GM21390 (cell line): Measurements from ENCODE around the gene PRKRIP1.
A peak's percentile ranks its signal among the peaks of the same experiment; 100 is the strongest.
"Not testable (repeated sequence)": the region's sequence is repeated elsewhere in the genome, so short reads cannot be mapped to it uniquely, and the experiment has no call there.

ENCODE experiments used
- ATAC-seq: cut with Tn5 transposase; IDR thresholded peaks from one replicate; pipeline ENCODE4 v1.9.1; 2021; ENCODE audit not compliant: unreplicated experiment

PRKRIP1 gene, protein sequence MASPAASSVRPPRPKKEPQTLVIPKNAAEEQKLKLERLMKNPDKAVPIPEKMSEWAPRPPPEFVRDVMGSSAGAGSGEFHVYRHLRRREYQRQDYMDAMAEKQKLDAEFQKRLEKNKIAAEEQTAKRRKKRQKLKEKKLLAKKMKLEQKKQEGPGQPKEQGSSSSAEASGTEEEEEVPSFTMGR

GRCh38 chr7:102395873-102396709, at the start of gene PRKRIP1:
Gene PRKRIP1, plus strand, starts transcription at chr7:102396363. Its CDS starts 49 bp downstream, at chr7:102396412.
- peak; percentile 99 for ATAC-seq

GRCh38 chr7:102346983-102347382, 49.2 kb upstream of the PRKRIP1 start:
- not testable (repeated sequence) for ATAC-seq

DNA sequence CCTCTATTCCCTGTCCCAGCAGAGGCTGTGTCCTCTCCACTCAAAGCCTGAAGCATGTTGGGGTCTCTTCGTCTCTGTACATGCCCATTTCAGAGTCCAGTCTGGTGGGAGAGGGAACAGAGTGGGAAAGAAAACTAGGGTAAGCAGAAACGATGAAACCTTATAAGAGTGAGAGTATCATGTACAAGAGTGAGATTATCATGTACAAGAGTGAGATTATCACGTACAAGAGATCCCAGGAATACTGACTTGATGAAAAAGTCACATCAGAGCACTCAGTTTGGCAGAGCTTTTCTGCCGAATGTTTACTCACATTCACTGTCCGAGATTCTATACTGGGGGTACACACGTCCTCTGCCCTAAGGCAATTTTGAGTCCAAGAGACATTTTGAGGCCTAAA, 39.8 kb upstream of the PRKRIP1 start, which contains the start of gene SPDYE6:
SPDYE6 (minus strand) TSS at position 101 of the 400 bp plus-strand sequence. CDS start 421 bp downstream, outside the sequence.
- not testable (repeated sequence) for ATAC-seq

DNA sequence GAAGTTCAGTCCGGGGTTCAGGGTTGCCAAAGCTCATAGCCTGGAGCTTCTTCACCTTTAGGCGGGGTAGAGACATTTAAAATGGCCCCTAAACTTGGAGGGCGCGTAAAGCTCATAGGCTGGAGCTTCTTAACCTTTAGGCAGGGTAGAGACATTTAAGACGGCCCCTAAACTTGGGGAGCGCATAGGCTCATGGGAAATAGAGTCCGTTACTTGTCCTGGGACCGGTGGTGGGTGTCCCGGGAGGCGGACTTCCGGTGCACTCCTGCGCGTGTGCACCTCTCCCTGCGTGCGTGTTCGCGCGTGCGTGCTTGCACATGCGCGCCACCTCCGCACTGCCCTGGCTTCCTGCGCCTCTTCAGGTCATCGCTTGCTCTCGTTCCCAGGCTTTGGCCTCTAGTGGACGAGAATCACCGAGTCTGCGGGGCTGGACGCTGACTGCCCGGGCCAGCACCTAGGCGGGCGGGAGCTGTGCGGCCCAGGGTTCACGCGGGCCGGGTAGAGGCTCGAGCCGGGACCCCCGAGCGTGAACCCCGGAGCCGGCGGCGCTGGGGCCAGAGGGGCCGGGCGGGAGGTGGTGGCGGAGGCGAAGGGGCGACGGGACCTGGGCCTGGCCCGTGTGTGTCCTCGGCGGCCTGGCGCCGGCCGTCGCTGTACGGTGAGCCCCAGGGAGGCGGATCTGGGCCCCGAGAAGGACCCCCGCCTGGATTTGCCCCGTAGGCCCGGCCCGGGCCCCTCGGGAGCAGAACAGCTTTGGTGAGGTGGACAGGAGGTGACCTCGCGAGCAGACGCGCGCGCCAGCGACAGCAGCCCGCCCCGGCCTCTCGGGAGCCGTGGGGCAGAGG, 32.4 kb upstream of the PRKRIP1 start:
- ATAC-seq = peak; percentile 99

DNA sequence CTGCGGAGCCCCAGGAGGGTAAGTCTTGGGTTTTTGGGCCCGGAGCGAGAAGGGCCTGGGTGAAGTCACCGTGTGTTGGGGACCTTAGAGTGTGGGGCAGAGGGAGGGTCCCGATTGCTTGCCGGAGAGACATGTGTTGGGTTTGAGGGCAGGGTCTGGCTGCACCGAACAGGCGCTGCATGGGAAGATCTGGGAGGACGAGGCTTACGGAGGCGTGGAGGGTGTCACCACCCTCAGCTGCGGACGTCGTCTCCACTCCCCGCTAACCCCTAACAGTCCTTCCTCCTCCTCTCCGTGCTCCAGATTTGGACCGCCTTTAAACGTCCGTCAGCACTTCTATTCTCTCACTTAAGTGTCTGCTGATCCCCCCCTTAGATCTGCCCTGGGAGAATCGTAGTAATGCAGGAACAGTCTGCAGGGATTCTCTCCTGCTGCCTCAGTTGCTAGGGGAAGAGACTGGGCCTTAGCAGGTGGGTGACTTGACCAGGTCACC, 31.7 kb upstream of the PRKRIP1 start:
- not testable (repeated sequence) for ATAC-seq

GRCh38 chr7:102365390-102365789, 30.8 kb upstream of the PRKRIP1 start:
- not testable (repeated sequence) for ATAC-seq

DNA sequence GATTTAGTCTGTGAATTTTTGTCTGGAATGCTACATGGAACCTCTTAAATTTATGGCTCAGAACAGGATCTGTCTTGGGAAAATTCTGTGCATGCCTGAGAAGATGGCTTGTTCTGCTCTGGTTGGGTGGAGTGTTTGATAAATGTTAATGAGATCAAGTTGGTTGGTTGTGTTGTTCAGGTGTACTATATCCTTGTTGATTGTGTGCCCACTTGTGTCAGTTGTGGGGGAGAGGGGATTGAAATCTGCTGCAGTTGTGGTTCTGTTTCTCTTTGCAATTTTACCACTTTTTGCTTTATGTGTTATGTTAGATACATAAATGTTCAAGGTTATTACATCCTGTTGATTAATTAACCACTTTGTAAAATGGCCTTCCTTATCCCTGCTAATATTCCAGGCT, 26.1 kb upstream of the PRKRIP1 start:
- ATAC-seq = not testable (repeated sequence)

- not testable (repeated sequence) for ATAC-seq
These were observed 23.4 kb upstream of the PRKRIP1 start for GRCh38 chr7:102372796-102373195.

GRCh38 chr7:102376964-102377466, 19.1 kb upstream of the PRKRIP1 start:
- no peak for ATAC-seq

- ATAC-seq = not testable (repeated sequence)
These were observed 15.3 kb upstream of the PRKRIP1 start for GRCh38 chr7:102380837-102381236.

GRCh38 chr7:102381696-102382425, 14.3 kb upstream of the PRKRIP1 start:
- ATAC-seq = not testable (repeated sequence)

DNA sequence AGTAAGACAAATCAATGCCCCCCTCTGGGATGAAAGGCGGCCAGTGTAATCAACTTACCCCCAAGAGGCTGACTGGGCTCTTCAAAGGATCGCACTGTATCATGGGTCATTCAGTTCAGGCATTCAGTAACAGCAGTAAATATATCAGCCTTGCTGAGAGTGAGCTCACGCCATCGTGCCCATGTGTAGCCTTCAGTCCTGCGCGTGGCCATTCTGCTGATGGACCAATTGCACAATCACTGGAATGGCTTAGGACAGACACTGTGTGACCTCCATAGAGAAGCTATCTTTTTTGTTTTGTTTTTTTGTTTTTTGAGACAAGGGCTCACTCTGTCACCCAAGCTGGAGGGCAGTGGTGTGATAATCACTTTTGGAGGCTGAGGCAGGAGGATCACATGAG, 9.1 kb upstream of the PRKRIP1 start:
- no peak for ATAC-seq

GRCh38 chr7:102389810-102390209, 6.4 kb upstream of the PRKRIP1 start:
- no peak for ATAC-seq

- peak; percentile 48 for ATAC-seq
These were observed 5.3 kb upstream of the PRKRIP1 start for GRCh38 chr7:102390697-102391484.

DNA sequence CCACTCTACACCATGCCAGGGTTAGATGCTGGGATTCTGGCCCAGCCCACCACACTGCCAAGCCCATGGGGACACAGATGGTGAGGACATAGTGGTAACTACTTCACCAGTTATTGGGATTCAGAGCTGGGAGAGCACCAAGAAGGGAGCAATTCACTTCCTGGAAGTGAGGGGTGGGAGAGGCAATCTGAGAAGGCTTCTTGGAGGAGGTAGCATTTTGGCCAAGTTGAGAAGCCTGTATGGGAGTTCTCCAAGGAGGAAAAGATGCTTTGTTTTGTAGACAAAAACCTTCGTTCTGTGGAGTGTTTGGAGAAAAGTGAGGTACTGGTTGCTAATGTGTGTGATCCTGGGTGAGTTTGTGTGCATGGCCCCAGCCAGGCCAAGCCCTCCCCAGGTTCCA, 3.8 kb upstream of the PRKRIP1 start:
- no peak for ATAC-seq

DNA sequence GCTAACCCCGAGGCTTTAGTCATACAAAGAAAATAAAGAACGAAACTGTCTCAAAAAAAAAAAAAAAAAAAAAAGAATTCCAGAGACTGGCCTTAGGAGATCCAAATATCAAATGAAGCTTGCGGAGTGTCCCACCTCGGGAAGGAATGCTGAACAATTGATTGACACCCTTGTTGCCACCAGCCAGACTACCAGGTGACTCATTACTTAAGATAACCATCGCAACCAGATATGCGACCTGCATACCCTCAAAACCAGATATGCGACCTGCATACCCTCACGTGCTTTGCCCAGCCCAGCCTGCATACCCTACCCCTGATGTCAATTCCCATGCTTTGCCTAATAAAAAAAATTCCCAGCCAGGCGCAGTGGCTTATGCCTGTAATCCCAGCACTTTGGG, 2.7 kb upstream of the PRKRIP1 start:
- ATAC-seq = no peak

DNA sequence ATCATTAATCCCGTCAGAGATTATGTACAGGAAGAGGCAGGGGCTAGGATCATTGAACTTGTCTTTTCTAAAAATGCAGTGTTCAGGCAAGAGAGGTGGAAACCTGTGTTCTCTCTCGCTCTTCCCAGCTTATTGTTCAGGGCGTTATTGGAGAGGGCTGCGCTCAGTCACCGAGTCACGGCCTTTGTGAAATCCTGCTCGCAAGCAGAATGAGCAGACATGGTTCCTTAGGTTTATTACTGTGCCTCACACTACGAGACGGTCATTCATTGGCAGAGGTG, 631 bp upstream of the PRKRIP1 start:
- no peak for ATAC-seq

DNA sequence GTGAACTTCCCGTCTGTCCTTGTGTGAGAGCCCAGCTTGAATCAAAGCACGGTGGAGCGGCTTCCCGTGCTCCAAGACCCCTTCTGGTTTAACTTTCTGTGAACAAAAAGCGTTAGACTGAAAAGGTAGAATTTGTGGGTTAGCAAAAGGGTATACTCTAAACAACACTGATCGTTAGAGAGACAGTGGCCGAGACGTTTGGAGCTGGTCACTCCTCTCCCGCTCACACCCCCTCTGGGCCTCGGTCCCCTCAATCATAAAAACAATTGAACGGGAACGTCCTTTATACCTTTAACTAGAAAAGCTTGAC, 502 bp downstream of the PRKRIP1 start:
- no peak for ATAC-seq

DNA sequence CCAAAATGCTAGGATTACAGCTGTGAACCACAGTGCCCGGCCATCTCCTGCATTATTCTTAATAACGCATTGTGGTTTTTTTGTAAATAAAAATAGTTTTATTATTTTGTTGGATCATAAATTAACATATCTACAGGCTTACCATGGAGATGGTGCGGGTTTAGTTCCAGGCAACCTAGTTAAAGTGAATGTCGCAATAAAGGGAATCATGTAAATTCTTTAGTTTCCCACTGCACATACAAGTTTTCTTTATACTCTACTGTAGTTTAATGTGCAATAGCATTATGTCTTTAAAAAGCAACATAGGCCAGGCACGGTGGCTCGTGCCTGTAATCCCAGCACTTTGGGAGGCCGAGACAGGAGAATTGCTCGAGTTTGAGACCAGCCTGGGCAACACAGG, 2.4 kb downstream of the PRKRIP1 start:
- ATAC-seq = no peak

- no peak for ATAC-seq
These were observed 4.2 kb downstream of the PRKRIP1 start for GRCh38 chr7:102400360-102400759.
